Uterus (tissue), 2 donors: ENCODE results near the gene PCED1A.

Experiments
- CTCF ChIP-seq, 4 experiments: fragments of 200-600 bp in 2 of 4; fragments of 450-650 bp in 2 of 4; sonication (generic) in 2 of 4; IDR thresholded peaks; one replicate each; pipeline ENCODE4 v1.5.1; 2016 to 2019; ENCODE audit warnings: antibody characterized with exemption in 4 of 4, mild to moderate bottlenecking in 2 of 4, moderate library complexity in 1 of 4
- POLR2A ChIP-seq, 2 donors: fragments of 450-650 bp; IDR thresholded peaks; one replicate each; pipeline ENCODE4 v1.6.1; 2016; ENCODE audit warnings: antibody characterized with exemption in 2 of 2, mild to moderate bottlenecking in 1 of 2, moderate library complexity in 1 of 2

- TF ChIP-seq CTCF (IDR thresholded peaks at IDR 0.05) (no peak), POLR2A (IDR thresholded peaks at IDR 0.05) (no peak)
These were observed 594 bp upstream of the PCED1A start for GRCh38 chr20:2840967-2841531.
